ENCODE data around the gene PROSER3.
"Not testable (repeated sequence)": the region's sequence is repeated elsewhere in the genome, so short reads cannot be mapped to it uniquely, and the experiment has no call there.

PROSER3 gene

GRCh38 chr19:35722897-35723296 lies 35.1 kb upstream of the PROSER3 start (continued):
- TF ChIP-seq SNAI2 (CRISPR knock-in tag; IDR thresholded peaks at IDR 0.05): no peak
- TF ChIP-seq TCF4 (CRISPR knock-in tag; IDR thresholded peaks at IDR 0.05; ENCODE audit: borderline replicate concordance): no peak
- no peak for TF ChIP-seq OSR1 (CRISPR knock-in tag; IDR thresholded peaks at IDR 0.05)

DNA sequence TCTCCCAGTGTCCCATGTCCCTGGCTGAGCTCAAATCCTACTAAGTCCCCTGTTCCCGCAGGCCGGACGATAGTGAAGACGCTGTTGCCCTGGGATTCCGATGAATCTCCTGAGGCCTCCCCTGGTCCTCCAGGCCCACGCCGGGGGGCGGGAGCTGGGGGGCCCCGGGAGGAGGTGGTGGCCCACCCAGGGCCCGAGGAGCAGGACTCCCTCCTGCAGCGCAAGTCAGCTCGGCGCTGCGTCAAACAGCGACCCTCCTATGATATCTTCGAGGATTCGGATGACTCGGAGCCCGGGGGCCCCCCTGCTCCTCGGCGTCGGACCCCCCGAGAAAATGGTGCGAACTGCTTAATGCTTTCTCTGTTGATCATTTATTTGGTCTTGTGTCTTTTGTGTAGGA lies 34.3 kb upstream of the PROSER3 start:
- TF ChIP-seq ISL1 (CRISPR knock-in tag; IDR thresholded peaks at IDR 0.05): no peak
- TF ChIP-seq TOX (CRISPR knock-in tag; IDR thresholded peaks at IDR 0.05; ENCODE audit: borderline replicate concordance): no peak
- no peak for TF ChIP-seq ZNF565 (CRISPR knock-in tag; conservative IDR thresholded peaks at IDR 0.05; ENCODE audit: low read depth)
- TF ChIP-seq OSR1 (CRISPR knock-in tag; IDR thresholded peaks at IDR 0.05): no peak
- no peak for TF ChIP-seq ZNF8 (CRISPR knock-in tag; IDR thresholded peaks at IDR 0.05)
- no peak for ATAC-seq

GRCh38 chr19:35724132-35724531 lies 33.8 kb upstream of the PROSER3 start:
- ATAC-seq: not testable (repeated sequence)

- no peak for TF ChIP-seq ZC3H10 (CRISPR knock-in tag; IDR thresholded peaks at IDR 0.05)
- TF ChIP-seq ZNF8 (CRISPR knock-in tag; IDR thresholded peaks at IDR 0.05): no peak
- TF ChIP-seq TCF4 (CRISPR knock-in tag; IDR thresholded peaks at IDR 0.05; ENCODE audit: borderline replicate concordance): no peak
- no peak for TF ChIP-seq TOX (CRISPR knock-in tag; IDR thresholded peaks at IDR 0.05; ENCODE audit: borderline replicate concordance)
- TF ChIP-seq ISL1 (CRISPR knock-in tag; IDR thresholded peaks at IDR 0.05): no peak
- TF ChIP-seq ESRRG (CRISPR knock-in tag; IDR thresholded peaks at IDR 0.05): no peak
- no peak for TF ChIP-seq GLIS3 (CRISPR knock-in tag; IDR thresholded peaks at IDR 0.05)
- no peak for TF ChIP-seq ZNF565 (CRISPR knock-in tag; conservative IDR thresholded peaks at IDR 0.05; ENCODE audit: low read depth)
- no peak for TF ChIP-seq OSR1 (CRISPR knock-in tag; IDR thresholded peaks at IDR 0.05)
- TF ChIP-seq ARNTL (CRISPR knock-in tag; IDR thresholded peaks at IDR 0.05; ENCODE audit: borderline replicate concordance, low read depth): no peak
- TF ChIP-seq RARB (CRISPR knock-in tag; IDR thresholded peaks at IDR 0.05): no peak
- no peak for TF ChIP-seq PPARA (CRISPR knock-in tag; IDR thresholded peaks at IDR 0.05; ENCODE audit: borderline replicate concordance)
- TF ChIP-seq, protein P1, sequence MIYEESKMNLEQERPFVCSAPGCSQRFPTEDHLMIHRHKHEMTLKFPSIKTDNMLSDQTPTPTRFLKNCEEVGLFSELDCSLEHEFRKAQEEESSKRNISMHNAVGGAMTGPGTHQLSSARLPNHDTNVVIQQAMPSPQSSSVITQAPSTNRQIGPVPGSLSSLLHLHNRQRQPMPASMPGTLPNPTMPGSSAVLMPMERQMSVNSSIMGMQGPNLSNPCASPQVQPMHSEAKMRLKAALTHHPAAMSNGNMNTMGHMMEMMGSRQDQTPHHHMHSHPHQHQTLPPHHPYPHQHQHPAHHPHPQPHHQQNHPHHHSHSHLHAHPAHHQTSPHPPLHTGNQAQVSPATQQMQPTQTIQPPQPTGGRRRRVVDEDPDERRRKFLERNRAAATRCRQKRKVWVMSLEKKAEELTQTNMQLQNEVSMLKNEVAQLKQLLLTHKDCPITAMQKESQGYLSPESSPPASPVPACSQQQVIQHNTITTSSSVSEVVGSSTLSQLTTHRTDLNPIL (CRISPR knock-in tag; IDR thresholded peaks at IDR 0.05; ENCODE audit: low read depth): no peak
- TF ChIP-seq, protein P2, sequence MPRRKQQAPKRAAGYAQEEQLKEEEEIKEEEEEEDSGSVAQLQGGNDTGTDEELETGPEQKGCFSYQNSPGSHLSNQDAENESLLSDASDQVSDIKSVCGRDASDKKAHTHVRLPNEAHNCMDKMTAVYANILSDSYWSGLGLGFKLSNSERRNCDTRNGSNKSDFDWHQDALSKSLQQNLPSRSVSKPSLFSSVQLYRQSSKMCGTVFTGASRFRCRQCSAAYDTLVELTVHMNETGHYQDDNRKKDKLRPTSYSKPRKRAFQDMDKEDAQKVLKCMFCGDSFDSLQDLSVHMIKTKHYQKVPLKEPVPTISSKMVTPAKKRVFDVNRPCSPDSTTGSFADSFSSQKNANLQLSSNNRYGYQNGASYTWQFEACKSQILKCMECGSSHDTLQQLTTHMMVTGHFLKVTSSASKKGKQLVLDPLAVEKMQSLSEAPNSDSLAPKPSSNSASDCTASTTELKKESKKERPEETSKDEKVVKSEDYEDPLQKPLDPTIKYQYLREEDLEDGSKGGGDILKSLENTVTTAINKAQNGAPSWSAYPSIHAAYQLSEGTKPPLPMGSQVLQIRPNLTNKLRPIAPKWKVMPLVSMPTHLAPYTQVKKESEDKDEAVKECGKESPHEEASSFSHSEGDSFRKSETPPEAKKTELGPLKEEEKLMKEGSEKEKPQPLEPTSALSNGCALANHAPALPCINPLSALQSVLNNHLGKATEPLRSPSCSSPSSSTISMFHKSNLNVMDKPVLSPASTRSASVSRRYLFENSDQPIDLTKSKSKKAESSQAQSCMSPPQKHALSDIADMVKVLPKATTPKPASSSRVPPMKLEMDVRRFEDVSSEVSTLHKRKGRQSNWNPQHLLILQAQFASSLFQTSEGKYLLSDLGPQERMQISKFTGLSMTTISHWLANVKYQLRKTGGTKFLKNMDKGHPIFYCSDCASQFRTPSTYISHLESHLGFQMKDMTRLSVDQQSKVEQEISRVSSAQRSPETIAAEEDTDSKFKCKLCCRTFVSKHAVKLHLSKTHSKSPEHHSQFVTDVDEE (CRISPR knock-in tag; IDR thresholded peaks at IDR 0.05): no peak
- no peak for TF ChIP-seq BACH2 (CRISPR knock-in tag; IDR thresholded peaks at IDR 0.05; ENCODE audit: borderline replicate concordance)
- TF ChIP-seq, protein P3, sequence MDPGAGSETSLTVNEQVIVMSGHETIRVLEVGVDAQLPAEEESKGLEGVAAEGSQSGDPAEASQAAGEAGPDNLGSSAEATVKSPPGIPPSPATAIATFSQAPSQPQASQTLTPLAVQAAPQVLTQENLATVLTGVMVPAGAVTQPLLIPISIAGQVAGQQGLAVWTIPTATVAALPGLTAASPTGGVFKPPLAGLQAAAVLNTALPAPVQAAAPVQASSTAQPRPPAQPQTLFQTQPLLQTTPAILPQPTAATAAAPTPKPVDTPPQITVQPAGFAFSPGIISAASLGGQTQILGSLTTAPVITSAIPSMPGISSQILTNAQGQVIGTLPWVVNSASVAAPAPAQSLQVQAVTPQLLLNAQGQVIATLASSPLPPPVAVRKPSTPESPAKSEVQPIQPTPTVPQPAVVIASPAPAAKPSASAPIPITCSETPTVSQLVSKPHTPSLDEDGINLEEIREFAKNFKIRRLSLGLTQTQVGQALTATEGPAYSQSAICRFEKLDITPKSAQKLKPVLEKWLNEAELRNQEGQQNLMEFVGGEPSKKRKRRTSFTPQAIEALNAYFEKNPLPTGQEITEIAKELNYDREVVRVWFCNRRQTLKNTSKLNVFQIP (CRISPR knock-in tag; IDR thresholded peaks at IDR 0.05; ENCODE audit: borderline replicate concordance, low read depth): no peak
- TF ChIP-seq CSDC2 (CRISPR knock-in tag; IDR thresholded peaks at IDR 0.05): no peak
- ATAC-seq: no peak
Observed at GRCh38 chr19:35724560-35724959, 33.4 kb upstream of the PROSER3 start.

DNA sequence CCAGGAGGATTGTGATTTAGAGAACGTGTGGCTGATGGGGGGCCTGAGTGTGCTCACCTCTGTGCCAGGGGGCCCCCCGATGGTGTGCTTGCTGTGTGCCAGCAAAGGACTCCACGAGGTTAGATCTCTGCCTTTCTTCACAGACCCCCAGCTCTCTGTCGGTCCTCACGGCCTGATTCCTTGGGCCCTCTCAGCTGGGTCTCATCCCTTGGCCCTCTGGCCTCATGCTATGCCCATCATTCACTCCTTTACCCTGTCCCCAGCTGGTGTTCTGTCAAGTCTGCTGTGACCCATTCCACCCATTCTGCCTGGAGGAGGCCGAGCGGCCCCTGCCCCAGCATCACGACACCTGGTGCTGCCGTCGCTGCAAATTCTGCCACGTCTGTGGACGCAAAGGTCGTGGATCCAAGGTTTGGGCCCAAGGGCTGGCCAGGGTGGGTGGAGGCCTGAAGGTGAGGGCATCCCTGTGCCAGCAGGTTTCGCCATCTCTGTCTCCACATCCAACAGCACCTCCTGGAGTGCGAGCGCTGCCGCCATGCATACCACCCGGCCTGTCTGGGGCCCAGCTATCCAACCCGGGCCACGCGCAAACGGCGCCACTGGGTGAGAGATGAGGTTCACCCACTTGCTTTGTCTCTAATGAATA lies 32.6 kb upstream of the PROSER3 start:
- no peak for ATAC-seq
- no peak for TF ChIP-seq ZNF565 (CRISPR knock-in tag; conservative IDR thresholded peaks at IDR 0.05; ENCODE audit: low read depth)

Measured in SK-N-SH treated with all-trans-retinoic acid at 6 μM for 48 hours (cell line).